ENCODE results near the gene RAB3B.
"Not testable (repeated sequence)": the region's sequence is repeated elsewhere in the genome, so short reads cannot be mapped to it uniquely, and the experiment has no call there.

Gene RAB3B

GRCh38 chr1:51990478-51990965 lies at the start of gene RAB3B:
Gene RAB3B (minus strand): TSS chr1:51990700. CDS start chr1:51977117, 13,583 bp downstream.
- peak; percentile 87 to 91 for DNase-seq

DNA sequence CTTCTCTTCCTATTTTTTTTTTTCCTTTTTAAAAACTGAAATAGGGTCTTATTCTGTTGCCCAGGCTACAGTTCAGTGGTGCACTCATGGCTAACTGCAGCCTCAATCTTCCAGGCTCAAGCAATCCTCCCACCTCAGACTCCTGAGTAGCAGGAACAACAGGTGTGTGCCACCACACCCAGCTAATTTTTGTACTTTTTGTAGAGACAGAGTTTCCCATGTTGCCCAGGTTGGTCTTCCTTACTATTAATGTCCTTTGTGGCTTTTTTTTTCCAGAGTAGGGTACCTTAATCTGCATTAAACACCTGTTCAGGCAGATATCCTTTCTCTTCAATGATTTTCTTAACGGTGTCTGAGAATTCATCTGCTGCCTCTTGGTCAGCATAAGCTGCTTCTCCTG lies 47.4 kb upstream of the RAB3B start:
- no peak for DNase-seq

GRCh38 chr1:52037402-52037814 lies 46.9 kb upstream of the RAB3B start:
- DNase-seq: no peak

DNA sequence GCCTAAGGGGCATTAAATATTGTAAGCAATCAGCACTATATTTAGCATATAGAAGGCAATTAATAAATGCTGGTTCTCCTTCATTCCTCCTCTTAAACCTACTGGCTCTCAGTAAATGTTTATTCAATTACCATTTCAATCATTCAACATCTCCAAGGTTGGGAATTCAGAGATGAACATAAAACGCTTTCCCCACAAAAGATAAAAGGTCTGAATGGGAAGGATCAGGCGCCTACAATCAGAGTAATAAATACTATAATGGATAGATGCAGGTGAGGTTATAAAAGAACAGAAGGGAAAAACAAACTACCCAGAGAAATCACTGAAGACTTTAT lies 43.5 kb upstream of the RAB3B start:
- no peak for DNase-seq

GRCh38 chr1:52033190-52034049 lies 42.9 kb upstream of the RAB3B start, which contains the start of gene KTI12:
Gene KTI12 (minus strand): TSS chr1:52033810. CDS start chr1:52033761, 49 bp downstream.
- peak; percentile 86 to 88 for DNase-seq

- peak; percentile 33 to 45 for DNase-seq
Measured at GRCh38 chr1:52032785-52033131, 42.3 kb upstream of the RAB3B start.

GRCh38 chr1:52032124-52032784 lies 41.8 kb upstream of the RAB3B start:
- DNase-seq: peak in 1 of 2 experiments; percentile 25

GRCh38 chr1:52028839-52029238 lies 38.3 kb upstream of the RAB3B start:
- not testable (repeated sequence) for DNase-seq

- DNase-seq: no peak
Measured at GRCh38 chr1:52028328-52028727, 37.8 kb upstream of the RAB3B start.

DNA sequence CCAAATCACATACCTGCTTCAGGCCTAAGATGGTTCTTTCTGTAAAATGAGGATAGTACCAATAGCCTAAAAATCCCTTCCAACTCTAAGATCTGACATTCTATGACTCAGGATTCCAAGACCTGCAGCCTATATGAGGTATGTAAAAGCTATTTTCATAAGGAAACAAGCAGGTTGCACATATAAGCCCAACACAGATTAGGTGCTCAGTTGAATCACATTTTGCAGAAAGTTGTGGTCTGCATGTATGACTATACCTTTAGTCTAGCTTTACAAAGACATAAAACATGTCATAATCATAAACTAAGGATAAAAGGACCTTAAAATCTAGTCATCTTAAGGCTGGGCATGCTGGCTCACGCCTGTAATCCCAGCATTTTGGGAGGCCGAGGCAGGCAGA lies 35.8 kb upstream of the RAB3B start:
- no peak for DNase-seq

DNA sequence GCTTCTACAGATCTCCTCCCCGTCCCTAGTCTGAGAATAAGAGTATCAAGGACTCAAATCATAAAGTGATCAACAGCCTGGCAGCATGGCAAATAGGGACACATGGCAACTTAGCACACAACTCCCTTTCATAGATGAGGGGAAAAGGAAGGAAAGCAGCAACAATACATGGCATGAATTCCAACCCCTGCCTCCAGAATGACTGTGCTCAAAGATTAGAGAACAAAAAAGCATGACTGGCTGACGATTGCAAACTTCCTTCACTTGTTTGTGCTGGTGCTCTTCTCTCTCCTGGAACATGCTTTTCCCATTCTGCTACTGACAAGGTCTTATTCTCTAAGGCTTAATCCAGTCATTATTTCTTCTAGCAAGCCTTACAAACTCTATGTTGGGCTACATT lies 31.6 kb upstream of the RAB3B start:
- DNase-seq: no peak

- DNase-seq: no peak
Measured at GRCh38 chr1:52008071-52008809, 17.7 kb upstream of the RAB3B start.

- DNase-seq: no peak
Measured at GRCh38 chr1:52007215-52008002, 16.9 kb upstream of the RAB3B start.

DNA sequence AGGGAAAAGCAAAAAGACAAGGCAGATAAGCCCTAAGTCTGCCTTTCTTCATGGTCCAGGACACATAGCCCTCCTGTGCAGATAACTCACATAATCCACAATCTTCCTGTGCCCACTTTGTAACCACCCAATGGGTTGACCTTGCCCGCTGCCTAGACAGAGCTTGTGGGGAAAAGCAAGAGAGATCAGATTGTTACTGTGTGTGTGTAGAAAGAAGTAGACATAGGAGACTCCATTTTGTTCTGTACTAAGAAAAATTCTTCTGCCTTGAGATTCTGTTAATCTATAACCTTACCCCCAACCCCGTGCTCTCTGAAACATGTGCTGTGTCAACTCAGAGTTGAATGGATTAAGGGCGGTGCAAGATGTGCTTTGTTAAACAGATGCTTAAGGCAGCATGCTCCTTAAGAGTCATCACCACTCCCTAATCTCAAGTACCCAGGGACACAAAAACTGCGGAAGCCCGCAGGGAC lies 15.6 kb upstream of the RAB3B start:
- DNase-seq: not testable (repeated sequence)

GRCh38 chr1:52005548-52005947 lies 15.0 kb upstream of the RAB3B start:
- not testable (repeated sequence) for DNase-seq

GRCh38 chr1:52003877-52004276 lies 13.4 kb upstream of the RAB3B start:
- no peak for DNase-seq

DNA sequence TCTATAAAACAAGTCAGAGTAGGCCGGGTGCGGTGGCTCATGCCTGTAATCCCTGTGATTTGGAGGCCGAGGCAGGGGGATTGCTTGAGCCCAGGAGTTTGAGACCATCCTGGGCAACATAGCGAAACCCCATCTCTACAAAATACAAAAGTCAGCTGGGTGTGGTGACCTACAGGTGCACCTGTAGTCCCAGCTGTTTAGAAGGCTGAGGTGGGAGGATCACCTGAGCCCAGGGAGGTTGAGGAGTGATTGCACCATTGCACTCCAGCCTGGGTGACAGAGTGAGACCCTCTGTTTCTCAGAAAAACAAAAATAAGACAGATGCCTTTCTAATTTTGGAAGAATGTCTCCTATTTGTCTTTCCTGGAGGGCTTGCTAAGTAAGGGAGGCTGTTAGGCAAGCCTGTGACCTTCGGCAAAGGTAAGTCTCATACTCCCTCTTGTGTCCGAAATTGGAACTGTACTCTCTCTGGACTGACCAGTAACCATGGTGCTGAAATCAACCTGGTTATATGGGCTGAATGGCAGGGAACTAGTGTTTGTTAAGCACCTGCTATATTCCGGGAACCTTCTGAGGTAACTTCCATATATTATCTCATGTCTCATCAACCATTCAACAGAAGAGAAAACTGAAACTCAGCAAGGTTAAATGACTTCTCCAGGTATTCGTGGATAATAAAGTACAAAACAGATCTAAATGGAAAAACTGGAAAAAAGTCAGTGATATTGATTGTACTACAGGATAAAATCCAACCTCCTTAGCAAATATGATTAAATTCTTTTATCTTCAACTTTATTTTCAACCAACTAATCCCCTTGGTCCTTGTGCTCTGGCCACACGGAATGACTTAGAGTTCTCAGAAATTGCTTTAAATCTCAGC lies 11.8 kb upstream of the RAB3B start:
- DNase-seq: peak in 1 of 2 experiments; percentile 28

DNA sequence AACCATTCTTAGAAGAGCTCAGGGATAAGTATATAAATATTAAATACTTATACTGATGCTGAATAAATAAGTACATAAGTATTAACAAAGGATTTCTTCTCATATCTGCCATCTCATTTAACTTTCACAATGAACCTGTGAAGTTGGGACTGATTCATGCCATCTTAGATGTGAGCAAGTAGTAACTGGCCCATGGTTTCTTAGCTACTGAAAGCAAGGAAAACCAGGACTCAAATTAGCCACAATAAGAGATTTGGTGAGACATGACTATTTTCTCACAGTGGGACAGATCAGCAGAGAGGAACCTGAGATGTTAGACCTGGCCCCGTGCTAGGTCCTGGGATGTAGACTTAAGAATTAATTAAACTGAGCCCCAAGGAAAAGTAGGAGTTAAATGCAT lies 8.2 kb upstream of the RAB3B start:
- no peak for DNase-seq

DNA sequence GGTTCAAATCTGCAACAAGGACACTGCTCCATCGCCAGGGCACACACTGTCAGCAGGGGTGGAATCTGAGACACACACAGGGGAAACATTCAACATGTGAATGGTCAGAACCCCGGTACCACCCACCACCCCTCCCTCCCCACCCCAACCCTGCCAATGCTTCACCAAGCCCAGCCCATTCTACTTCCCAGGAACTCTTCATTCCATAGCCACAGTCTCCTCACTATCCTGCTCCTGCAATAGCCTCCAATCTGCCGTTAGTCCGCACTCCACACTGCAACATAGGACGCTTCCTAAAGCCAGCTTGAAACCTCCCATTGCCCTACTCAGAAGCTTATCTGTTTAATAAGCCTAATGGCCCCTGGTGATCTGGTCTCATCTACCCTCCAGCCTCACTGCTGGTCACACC lies 7.5 kb upstream of the RAB3B start:
- no peak for DNase-seq

GRCh38 chr1:51989582-51990477 lies 670 bp downstream of the RAB3B start:
- no peak for DNase-seq

Data from activated T-cell treated with anti-CD3 and anti-CD28 coated beads, Interleukin-2, amount 50 U/mL, for 48 hours (primary cell).